Sciatic nerve (tissue), 2 donors: ENCODE measurements around the gene CRB1. TPM values are rescaled to one million over a fixed set of nuclear protein-coding genes. Genes with fewer than 3 reads are reported as not detected.
A peak's percentile ranks its signal among the peaks of the same experiment; 100 is the strongest.
"Not testable (repeated sequence)": the region's sequence is repeated elsewhere in the genome, so short reads cannot be mapped to it uniquely, and the experiment has no call there.

ENCODE experiments used
- ATAC-seq: fragments of 200-7000 bp; cut with Tn5 transposase; one replicate; pipeline ENCODE4 v1.9.1; 2020; ENCODE audit warnings: mild to moderate bottlenecking, moderate library complexity
- DNase-seq: peaks from one replicate; pipeline ENCODE4 v3.0.0-alpha.2; 2020; ENCODE audit warnings: low spot score
- intact Hi-C: fragments of 100-400 bp; cut with DNase I; formaldehyde crosslinking; loops from one replicate; pipeline ENCODE4 v1.14.2; 2022
- total RNA-seq: library from RNA; stranded (reverse); fragmentation: NEBNext Ultra II Directional; extraction: Animal tissue kit (Norgen Biotek cat#: 25700); gene quantifications from one replicate; pipeline ENCODE4 v1.2.1, GENCODE V29; 2021
- donor health status: DM: no; HTN: no; CAD: no.
- donor health status: DM: no; HTN: no; CAD: no.

CRB1 gene
- total RNA-seq, 1 donor from 2014 or later = 0.94 TPM

DNA sequence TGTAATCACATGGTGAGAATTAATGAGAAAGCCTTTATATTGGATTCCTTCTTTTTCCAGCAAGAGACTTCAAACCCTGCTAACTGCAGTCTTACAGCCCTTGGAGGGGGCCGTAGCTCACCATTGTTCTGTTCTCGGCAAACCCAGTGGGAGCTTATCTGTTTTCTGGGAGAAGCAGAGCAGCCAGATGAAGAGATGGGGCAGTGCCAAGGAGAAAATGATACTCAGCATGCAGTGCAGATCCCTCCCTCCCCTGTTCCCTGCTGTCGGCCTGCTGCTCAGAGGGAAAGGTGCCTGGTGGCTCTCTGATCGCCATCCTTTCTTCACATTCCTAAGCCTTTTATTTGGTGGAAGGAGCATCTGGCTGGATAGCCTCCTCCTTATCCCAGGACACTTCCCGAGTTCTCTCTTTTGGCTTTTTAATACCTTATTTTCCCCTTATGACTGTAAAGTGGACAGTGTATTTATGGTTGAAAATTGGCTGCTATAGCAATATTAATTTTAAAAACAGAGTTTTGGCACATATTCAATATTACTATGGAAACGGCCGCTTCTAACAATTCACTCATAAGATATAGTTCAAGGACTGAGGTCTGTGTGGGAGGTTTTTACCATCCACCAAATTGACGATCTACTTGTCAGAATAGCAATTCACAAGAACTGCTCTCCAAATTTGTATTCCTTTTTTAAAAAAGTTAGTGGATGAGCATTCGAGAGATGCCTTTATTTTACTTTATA, 203.4 kb downstream of the CRB1 start:
- peak; percentile 45 for ATAC-seq
- intact Hi-C loops = no loop called here
- no peak for DNase-seq

DNA sequence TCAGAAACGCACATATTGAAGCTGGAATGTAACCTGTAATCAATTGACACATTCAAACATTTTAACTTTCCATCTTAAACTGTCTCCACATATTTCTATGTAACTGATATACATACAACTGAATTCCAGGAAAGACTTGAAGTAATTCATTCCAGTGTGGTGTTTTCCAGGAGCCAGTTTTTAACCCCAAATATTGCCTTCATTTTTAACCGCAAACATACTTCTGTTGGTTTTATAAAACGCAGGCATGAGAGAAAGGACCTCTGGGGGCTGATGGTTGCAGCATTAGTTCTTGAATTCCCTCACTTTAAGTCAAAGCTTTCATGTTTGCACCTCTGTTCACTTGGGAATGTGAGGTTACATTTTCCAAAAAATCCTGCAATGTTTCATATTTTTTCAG, 204.1 kb downstream of the CRB1 start:
- intact Hi-C loops = no loop called here
- DNase-seq (no peak), ATAC-seq (no peak)

DNA sequence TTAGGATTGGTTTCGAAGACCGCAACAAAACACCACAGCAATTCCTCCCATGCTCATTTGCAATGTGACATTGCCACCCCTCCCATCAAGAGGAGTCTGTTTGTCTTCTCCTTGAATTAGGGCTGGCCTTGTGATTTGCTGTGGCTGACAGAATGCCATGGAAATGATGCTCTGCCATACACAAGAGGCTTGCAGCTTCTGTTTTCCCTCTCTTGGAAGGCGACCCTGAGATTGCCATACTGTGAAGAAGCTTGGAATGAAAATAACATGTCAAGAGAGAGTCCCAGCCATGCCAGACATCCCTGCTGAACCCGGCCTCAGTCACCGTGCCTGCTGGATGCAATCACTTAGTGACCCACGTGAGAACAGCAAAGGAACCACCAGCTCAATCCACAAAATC, 212.4 kb downstream of the CRB1 start:
- intact Hi-C loops = no loop called here
- DNase-seq (no peak), ATAC-seq (no peak)

DNA sequence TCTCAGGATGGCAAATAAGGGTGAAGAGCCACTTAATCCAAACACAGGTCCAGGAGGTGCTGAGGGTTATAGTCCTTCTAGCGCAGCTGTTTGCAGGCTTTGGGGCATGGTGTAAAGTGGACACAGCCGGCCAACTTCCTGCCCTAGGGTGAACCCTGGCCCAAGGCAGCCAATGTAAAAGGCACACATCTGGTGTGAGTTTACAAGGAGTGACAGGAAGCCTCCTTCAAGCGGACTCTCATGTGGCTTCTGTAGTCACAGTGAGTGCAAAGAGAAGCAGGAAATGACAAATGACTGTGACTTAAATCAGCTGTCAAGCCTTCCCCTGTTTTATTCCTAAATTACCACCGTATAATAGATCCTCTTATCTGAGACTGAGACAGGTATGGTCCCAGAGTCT, 213.0 kb downstream of the CRB1 start:
- ATAC-seq = peak; percentile 68
- intact Hi-C loops = no loop called here
- no peak for DNase-seq

DNA sequence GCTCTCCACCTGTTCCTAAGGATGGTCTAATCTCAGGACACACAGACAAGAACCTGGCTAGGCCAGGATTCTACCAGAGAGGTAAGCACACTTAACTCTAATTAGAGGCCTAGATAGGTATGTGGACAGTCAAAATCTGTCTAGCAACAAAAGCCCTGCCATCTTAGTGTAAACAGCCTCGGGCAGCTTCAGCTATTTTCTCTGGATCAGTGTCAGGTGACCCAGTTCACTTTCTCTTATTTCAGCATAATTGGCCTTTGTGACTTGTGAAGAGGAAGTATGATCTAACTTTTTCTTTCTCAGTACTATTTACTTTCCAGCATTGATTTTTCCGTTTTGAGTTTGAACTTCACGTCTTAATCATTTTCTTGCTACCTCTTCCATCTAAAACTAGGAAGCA, 217.7 kb downstream of the CRB1 start:
- intact Hi-C loops = no loop called here
- DNase-seq (no peak), ATAC-seq (no peak)

DNA sequence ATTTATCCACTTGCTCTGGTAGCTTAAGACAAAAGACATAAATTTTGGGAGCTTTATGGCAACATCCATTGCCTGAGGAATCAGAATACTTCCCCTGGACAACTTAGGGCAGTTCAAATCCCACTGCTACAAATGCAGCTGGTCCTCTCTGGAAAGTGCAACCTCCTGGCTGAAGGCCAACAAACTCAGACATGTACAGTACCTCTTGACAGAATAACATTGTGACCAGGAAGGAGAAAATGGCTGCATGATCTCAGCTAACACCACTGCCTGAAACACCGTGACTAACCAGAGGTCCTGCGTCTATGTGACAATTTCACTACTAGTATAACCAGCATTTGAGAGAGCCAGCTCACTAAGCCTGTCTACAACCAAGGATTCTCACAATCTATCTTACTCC, 218.9 kb downstream of the CRB1 start:
- intact Hi-C loops = no loop called here
- no peak for ATAC-seq
- DNase-seq = no peak

DNA sequence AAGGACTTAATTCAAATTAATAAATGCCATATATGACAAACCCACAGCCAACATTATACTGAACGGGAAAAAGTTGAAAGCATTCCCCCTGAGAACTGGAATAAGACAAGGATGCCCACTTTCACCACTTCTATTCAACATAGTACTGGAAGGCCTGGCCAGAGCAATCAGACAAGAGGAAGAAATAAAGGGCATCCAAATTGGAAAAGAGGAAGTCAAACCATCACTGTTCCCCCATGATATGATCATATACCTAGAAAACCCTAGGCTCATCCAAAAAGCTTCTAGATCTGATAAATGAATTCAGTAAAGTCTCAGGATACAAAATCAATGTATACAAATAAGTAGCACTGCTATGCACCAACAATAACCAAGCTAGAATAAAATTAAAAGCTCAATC, 223.5 kb downstream of the CRB1 start:
- intact Hi-C loops, DNase-seq, ATAC-seq: not testable (repeated sequence)

DNA sequence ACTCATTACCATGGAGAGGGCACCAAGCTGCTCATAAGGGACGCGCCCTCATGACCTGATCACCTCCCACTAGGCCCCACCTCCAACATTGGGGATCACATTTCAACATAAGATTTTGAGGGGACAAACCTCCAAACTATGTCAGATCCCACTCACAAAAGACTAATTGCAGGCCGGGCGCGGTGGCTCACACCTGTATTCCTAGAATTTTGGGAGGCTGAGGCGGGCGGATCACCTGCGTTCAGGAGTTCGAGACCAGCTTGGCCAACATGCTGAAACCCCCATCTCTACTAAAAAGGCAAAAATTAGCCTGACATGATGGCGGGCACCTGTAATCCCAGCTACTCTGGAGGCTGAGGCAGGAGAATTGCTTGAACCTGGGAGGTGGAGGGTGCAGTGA, 228.7 kb downstream of the CRB1 start:
- intact Hi-C loops = no loop called here
- ATAC-seq (no peak), DNase-seq (no peak)

DNA sequence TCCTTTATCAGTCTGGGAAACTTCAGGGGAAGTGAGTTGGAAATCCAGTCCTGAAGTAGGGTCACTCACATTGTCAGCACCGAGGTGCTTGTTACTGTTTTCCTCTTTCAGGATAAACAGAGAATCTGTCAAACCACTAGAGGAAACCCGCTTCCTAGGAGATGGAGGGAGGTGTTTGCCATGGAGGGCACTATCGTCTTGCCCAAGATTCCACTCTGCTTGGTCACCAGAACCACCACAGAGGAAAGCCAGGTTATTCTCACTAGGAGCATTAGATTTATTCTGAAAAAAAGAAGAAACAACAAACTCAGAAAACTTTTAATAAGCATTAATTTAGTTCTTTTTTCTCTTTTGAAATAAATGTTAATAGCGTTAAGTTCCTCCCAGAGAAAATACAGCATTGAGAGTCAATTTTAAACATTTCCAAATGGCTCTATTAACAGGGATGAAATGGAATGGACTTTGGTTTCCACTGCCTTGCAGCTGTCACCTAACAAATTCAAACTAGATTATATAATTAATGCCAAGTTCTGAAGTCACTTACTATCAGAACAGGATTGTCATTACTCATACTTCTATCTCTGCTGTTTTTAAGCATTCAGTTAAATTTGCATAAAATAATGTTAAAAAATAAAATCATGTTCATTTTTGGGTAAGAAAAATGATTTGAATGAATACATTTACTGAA, 242.8 kb downstream of the CRB1 start:
- intact Hi-C loops = no loop called here
- DNase-seq = no peak
- ATAC-seq = no peak

DNA sequence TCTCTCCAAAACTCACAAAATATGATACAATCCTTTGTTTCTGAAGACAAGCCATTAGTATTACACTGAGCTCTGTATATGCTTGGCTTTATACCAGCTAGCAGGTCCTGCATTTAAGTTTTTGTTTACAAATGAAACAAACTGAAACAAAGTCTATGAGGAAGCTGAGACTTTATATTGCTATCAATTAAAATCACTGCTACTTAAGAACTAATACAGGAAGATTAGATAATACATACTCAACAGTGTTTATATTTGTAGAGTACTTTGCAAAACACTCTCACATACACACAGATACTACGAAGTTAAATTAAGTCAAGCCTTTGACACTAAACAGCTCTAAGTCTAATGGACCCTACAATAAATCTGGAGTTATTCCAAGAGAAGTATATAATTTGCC, 247.4 kb downstream of the CRB1 start:
- DNase-seq (no peak), ATAC-seq (no peak)
- intact Hi-C loops = no loop called here

DNA sequence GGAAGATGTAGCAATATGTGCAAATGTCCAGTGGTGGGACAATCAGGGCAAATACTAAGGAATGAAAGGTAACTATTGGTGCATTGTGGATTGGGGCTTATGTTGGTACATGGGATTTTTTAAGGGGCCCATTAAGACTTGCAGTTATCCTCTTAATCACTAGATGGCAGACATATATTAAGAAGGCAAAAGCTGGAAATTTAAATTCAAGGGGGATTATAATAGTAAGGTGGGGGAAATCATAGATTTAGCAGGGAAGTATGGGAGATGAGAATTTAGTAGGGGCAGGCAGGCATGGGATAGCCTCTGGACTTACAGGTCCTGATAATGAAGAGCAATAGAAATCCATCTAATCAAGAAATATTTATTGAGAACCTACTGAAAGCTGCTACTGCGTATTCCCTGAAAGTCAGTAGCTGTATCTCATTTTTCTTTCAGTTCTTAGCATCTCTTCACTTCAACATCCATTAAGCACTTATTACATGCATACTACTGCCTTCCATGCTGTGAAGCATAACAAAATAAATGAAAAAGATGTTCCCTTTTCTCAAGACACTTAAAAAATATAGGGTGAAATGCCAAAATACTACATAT, 251.8 kb downstream of the CRB1 start:
- ATAC-seq = no peak
- intact Hi-C loops = no loop called here
- no peak for DNase-seq

DNA sequence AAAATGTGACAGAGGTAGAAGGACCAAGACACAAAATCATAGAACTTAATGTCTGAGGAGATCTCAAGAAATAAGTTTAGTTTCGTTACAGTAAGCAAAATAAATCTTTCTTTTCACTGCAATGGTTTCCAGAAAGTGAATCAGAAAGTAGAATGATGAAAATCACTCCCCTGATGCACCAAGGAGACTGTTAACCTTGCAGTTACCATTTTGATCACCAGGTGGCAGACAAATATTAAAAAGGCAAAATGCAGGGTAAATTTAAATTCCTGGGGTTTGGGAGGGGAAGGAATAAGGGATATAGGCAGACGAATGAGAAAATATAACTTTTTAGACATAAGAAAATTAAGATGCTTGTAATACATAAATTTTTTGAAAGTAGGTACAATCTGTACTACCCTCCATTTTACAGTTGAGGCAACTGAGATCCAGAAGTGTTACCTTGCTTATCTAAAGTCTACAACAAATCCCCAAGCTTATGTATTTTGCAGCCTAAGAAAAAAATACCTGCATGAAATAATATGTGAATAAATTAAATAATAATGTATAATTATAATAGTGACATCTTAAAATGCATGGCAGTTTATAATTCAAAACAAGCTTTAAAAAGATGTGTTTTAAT, 253.2 kb downstream of the CRB1 start:
- ATAC-seq (no peak), DNase-seq (no peak)
- intact Hi-C loops = no loop called here

DNA sequence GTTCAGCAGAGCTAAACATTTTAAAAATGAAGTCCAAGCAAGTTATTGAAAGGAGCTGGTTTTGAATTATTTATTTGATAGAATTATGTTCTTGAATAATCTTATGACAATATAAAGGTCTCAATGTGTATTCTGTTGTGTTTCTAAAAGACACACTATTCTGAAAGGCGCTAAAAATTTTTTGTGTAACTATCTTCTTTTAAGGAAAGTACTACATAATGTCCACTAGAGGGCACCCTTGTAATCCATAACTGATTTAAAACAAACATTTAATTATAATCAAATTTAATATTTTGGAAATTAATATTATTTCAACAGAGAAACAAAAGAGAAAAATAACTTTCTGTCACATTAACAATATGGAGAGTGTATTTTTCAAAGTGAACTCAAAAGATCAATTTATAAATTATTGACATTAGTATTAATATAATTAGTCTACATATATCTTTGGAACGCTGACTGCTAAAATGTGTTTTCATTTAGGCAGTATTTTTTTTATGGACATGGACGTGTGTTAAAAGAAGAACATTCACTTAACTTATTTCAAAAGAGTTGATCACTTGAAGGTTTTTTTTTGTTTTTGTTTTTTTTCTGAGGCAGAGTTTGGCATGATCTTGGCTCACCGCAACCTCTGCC, 258.8 kb downstream of the CRB1 start:
- DNase-seq (no peak), ATAC-seq (no peak)
- intact Hi-C loops = no loop called here

Other genes with a start within 250 kb of the CRB1 start
- gene F13B, start 201.0 kb upstream of the CRB1 start, total RNA-seq = not detected
- 0.45 TPM for gene ASPM, start 121.6 kb upstream of the CRB1 start, total RNA-seq
- 18.4 TPM for gene ZBTB41, start 67.0 kb upstream of the CRB1 start, total RNA-seq